ENCODE measurements around the gene TTC7B. TPM values are rescaled to one million over a fixed set of nuclear protein-coding genes. Genes with fewer than 3 reads are reported as not detected.

The TTC7B gene
- total RNA-seq, 2 experiments from 2014 or later, result 8.8 to 9.5 TPM

GRCh38 chr14:90693413-90693812, 122.8 kb downstream of the TTC7B start:
- CTCF ChIA-PET, result no interaction called here

GRCh38 chr14:90692826-90693225, 123.4 kb downstream of the TTC7B start:
- CTCF ChIA-PET, result interaction anchor here (1.3 kb wide), 1 partner anchor 66 kb away, joined by 4 read pairs; no protein-coding TSS in a partner anchor
- Mint-ChIP-seq H3K36me3 (ENCODE audit: low read depth) (no peaks in the 10 kb centered on the region), H3K4me1 (no peaks in the 10 kb centered on the region), H3K9me3 (no peaks in the 10 kb centered on the region), H3K4me3 (no peak overlapping the region), H3K27ac (no peak overlapping the region), H3K27me3 (no peaks in the 10 kb centered on the region)
- DNase-seq, result no peak
- POLR2A ChIA-PET, result no interaction called here

More at GRCh38 chr14:90693413-90693812, 122.8 kb downstream of the TTC7B start:
- no peaks in the 10 kb centered on the region for H3K27me3 Mint-ChIP-seq
- POLR2A ChIA-PET, result no interaction called here
- no peak overlapping the region for H3K27ac Mint-ChIP-seq
- DNase-seq, result no peak
- no peaks in the 10 kb centered on the region for H3K4me1 Mint-ChIP-seq
- H3K4me3 Mint-ChIP-seq, result no peak overlapping the region
- no peaks in the 10 kb centered on the region for H3K9me3 Mint-ChIP-seq
- H3K36me3 Mint-ChIP-seq (ENCODE audit: low read depth), result no peaks in the 10 kb centered on the region

- no peaks in the 10 kb centered on the region for H3K27me3 Mint-ChIP-seq
- no peak overlapping the region for H3K27ac Mint-ChIP-seq
- no peaks in the 10 kb centered on the region for H3K36me3 Mint-ChIP-seq (ENCODE audit: low read depth)
- no peak overlapping the region for H3K4me3 Mint-ChIP-seq
- ChIA-PET POLR2A (no interaction called here), CTCF (interaction anchor here (1.3 kb wide), 1 partner anchor 67 kb away, joined by 4 read pairs; no protein-coding TSS in a partner anchor)
- H3K4me1 Mint-ChIP-seq, result no peaks in the 10 kb centered on the region
- DNase-seq, result no peak
- H3K9me3 Mint-ChIP-seq, result no peaks in the 10 kb centered on the region
Measured at GRCh38 chr14:90692061-90692460, 124.2 kb downstream of the TTC7B start.

- CTCF ChIA-PET, result interaction anchor here (1.3 kb wide), 1 partner anchor 67 kb away, joined by 4 read pairs; no protein-coding TSS in a partner anchor
- no peaks in the 10 kb centered on the region for H3K9me3 Mint-ChIP-seq
- H3K4me1 Mint-ChIP-seq, result no peaks in the 10 kb centered on the region
- H3K4me3 Mint-ChIP-seq, result no peak overlapping the region
- POLR2A ChIA-PET, result no interaction called here
- no peak overlapping the region for H3K27ac Mint-ChIP-seq
- no peak for DNase-seq
- no peaks in the 10 kb centered on the region for H3K36me3 Mint-ChIP-seq (ENCODE audit: low read depth)
- H3K27me3 Mint-ChIP-seq, result no peaks in the 10 kb centered on the region
Measured at GRCh38 chr14:90691627-90692026, 124.6 kb downstream of the TTC7B start.

GRCh38 chr14:90687680-90688079, 128.6 kb downstream of the TTC7B start:
- no peaks in the 10 kb centered on the region for H3K9me3 Mint-ChIP-seq
- POLR2A ChIA-PET, result no interaction called here
- H3K36me3 Mint-ChIP-seq (ENCODE audit: low read depth), result no peaks in the 10 kb centered on the region
- CTCF ChIA-PET, result interaction anchor here (1.3 kb wide), 1 partner anchor 10 kb away, joined by 4 read pairs; no protein-coding TSS in a partner anchor
- H3K27me3 Mint-ChIP-seq, result no peaks in the 10 kb centered on the region
- no peak for DNase-seq
- H3K4me1 Mint-ChIP-seq, result no peaks in the 10 kb centered on the region
- H3K4me3 Mint-ChIP-seq, result no peak overlapping the region
- H3K27ac Mint-ChIP-seq, result no peak overlapping the region

- ChIA-PET POLR2A (no interaction called here), CTCF (no interaction called here)
- Mint-ChIP-seq H3K9me3 (no peaks in the 10 kb centered on the region), H3K4me1 (peaks cover 17% of the 10 kb centered on the region), H3K27ac (no peak overlapping the region), H3K36me3 (ENCODE audit: low read depth) (no peaks in the 10 kb centered on the region), H3K4me3 (no peak overlapping the region), H3K27me3 (no peaks in the 10 kb centered on the region)
- no peak for DNase-seq
Measured at GRCh38 chr14:90682615-90683014, 133.6 kb downstream of the TTC7B start.

GRCh38 chr14:90681929-90682328, 134.3 kb downstream of the TTC7B start:
- ChIA-PET CTCF (no interaction called here), POLR2A (no interaction called here)
- peaks cover 24% of the 10 kb centered on the region for H3K4me1 Mint-ChIP-seq
- H3K4me3 Mint-ChIP-seq, result no peak overlapping the region
- no peaks in the 10 kb centered on the region for H3K36me3 Mint-ChIP-seq (ENCODE audit: low read depth)
- no peak overlapping the region for H3K27ac Mint-ChIP-seq
- DNase-seq, result no peak
- no peaks in the 10 kb centered on the region for H3K27me3 Mint-ChIP-seq
- no peaks in the 10 kb centered on the region for H3K9me3 Mint-ChIP-seq

GRCh38 chr14:90678846-90679362, 137.3 kb downstream of the TTC7B start:
- Mint-ChIP-seq H3K36me3 (ENCODE audit: low read depth) (no peaks in the 10 kb centered on the region), H3K4me1 (peaks cover 32% of the 10 kb centered on the region), H3K4me3 (no peak overlapping the region), H3K27me3 (no peaks in the 10 kb centered on the region), H3K9me3 (no peaks in the 10 kb centered on the region), H3K27ac (no peak overlapping the region)
- ChIA-PET CTCF (no interaction called here), POLR2A (interaction anchor here (1.1 kb wide), 1 partner anchor 282 kb away, joined by 3 read pairs; the partner anchor contains the start of gene CALM1)
- DNase-seq, result no peak

GRCh38 chr14:90678420-90678819, 137.8 kb downstream of the TTC7B start:
- peaks cover 32% of the 10 kb centered on the region for H3K4me1 Mint-ChIP-seq
- no peak for DNase-seq
- ChIA-PET CTCF (no interaction called here), POLR2A (no interaction called here)
- no peak overlapping the region for H3K4me3 Mint-ChIP-seq
- H3K9me3 Mint-ChIP-seq, result no peaks in the 10 kb centered on the region
- H3K27ac Mint-ChIP-seq, result no peak overlapping the region
- no peaks in the 10 kb centered on the region for H3K27me3 Mint-ChIP-seq
- H3K36me3 Mint-ChIP-seq (ENCODE audit: low read depth), result no peaks in the 10 kb centered on the region

- H3K27me3 Mint-ChIP-seq, result no peaks in the 10 kb centered on the region
- H3K9me3 Mint-ChIP-seq, result no peaks in the 10 kb centered on the region
- no peak overlapping the region for H3K4me3 Mint-ChIP-seq
- H3K27ac Mint-ChIP-seq, result peak overlapping the region; percentile 47
- DNase-seq, result no peak
- H3K4me1 Mint-ChIP-seq, result peaks cover 32% of the 10 kb centered on the region
- CTCF ChIA-PET, result no interaction called here
- POLR2A ChIA-PET, result no interaction called here
- no peaks in the 10 kb centered on the region for H3K36me3 Mint-ChIP-seq (ENCODE audit: low read depth)
Measured at GRCh38 chr14:90677484-90678050, 138.7 kb downstream of the TTC7B start.

- no peaks in the 10 kb centered on the region for H3K9me3 Mint-ChIP-seq
- CTCF ChIA-PET, result no interaction called here
- H3K36me3 Mint-ChIP-seq (ENCODE audit: low read depth), result no peaks in the 10 kb centered on the region
- POLR2A ChIA-PET, result no interaction called here
- no peaks in the 10 kb centered on the region for H3K27me3 Mint-ChIP-seq
- DNase-seq, result no peak
- no peak overlapping the region for H3K4me3 Mint-ChIP-seq
- peaks cover 32% of the 10 kb centered on the region for H3K4me1 Mint-ChIP-seq
- H3K27ac Mint-ChIP-seq, result no peak overlapping the region
Measured at GRCh38 chr14:90676912-90677311, 139.3 kb downstream of the TTC7B start.

GRCh38 chr14:90676356-90676755, 139.9 kb downstream of the TTC7B start:
- ChIA-PET CTCF (no interaction called here), POLR2A (no interaction called here)
- no peaks in the 10 kb centered on the region for H3K27me3 Mint-ChIP-seq
- peaks cover 32% of the 10 kb centered on the region for H3K4me1 Mint-ChIP-seq
- H3K4me3 Mint-ChIP-seq, result no peak overlapping the region
- no peak for DNase-seq
- H3K9me3 Mint-ChIP-seq, result no peaks in the 10 kb centered on the region
- no peak overlapping the region for H3K27ac Mint-ChIP-seq
- H3K36me3 Mint-ChIP-seq (ENCODE audit: low read depth), result no peaks in the 10 kb centered on the region

- Mint-ChIP-seq H3K27ac (no peak overlapping the region), H3K9me3 (no peaks in the 10 kb centered on the region), H3K36me3 (ENCODE audit: low read depth) (no peaks in the 10 kb centered on the region), H3K27me3 (no peaks in the 10 kb centered on the region), H3K4me3 (no peak overlapping the region), H3K4me1 (peaks cover 32% of the 10 kb centered on the region)
- CTCF ChIA-PET, result no interaction called here
- POLR2A ChIA-PET, result no interaction called here
- no peak for DNase-seq
Measured at GRCh38 chr14:90675399-90675798, 140.8 kb downstream of the TTC7B start.

- ChIA-PET CTCF (interaction anchor here (1.0 kb wide), 1 partner anchor 9 kb away, joined by 3 read pairs; no protein-coding TSS in a partner anchor), POLR2A (no interaction called here)
- Mint-ChIP-seq H3K36me3 (ENCODE audit: low read depth) (no peaks in the 10 kb centered on the region), H3K4me3 (no peak overlapping the region), H3K9me3 (peaks cover 3% of the 10 kb centered on the region), H3K4me1 (peaks cover 32% of the 10 kb centered on the region), H3K27ac (no peak overlapping the region), H3K27me3 (no peaks in the 10 kb centered on the region)
- no peak for DNase-seq
Measured at GRCh38 chr14:90674716-90675115, 141.5 kb downstream of the TTC7B start.

Measured in activated CD4-positive, alpha-beta memory T cell treated with anti-CD3 and anti-CD28 coated beads, Interleukin-2, amount 10 ng/mL, durations not matched to agents 7 days and 5 days (primary cell).